ENCODE data around the gene NMRK2.

- no peak for TF ChIP-seq POLR2AphosphoS5 (IDR thresholded peaks at IDR 0.05; ENCODE audit: borderline replicate concordance, low read depth, low read length)
- TF ChIP-seq EZH2 (IDR thresholded peaks at IDR 0.05), result no peak
- no peak for TF ChIP-seq FOXP2 (optimal IDR thresholded peaks at IDR 0.05; ENCODE audit: control extremely low read depth, extremely low read length, insufficient read depth)
Measured at GRCh38 chr19:3931041-3931440, 1.8 kb upstream of the NMRK2 start.
